GM12878 (cell line): ENCODE results near the gene HOXB13. TPM values are rescaled to one million over a fixed set of nuclear protein-coding genes. Genes with fewer than 3 reads are reported as not detected.

Source experiments
- ATAC-seq: fragments of 200-7000 bp; cut with Tn5 transposase; 3 replicates; pipeline ENCODE4 v1.9.1; 2020; ENCODE audit warnings: mild to moderate bottlenecking, moderate library complexity
- BruUV-seq: library from RNA; stranded (reverse); fragments of 400-500 nt; replicated peaks from 2 replicates; lab custom pipeline; 2021; lab: Mats Ljungman, UMichigan
- CTCF ChIA-PET: fragments of 300-600 bp; sonication (Branson Sonifier 250); formaldehyde crosslinking; extraction: SDS; loops from one replicate; lab custom pipeline; 2021; ENCODE audit warnings: inconsistent platforms; lab: Yijun Ruan, JAX
- POLR2A ChIA-PET: fragments of 350-600 bp; formaldehyde crosslinking; extraction: SDS; loops from one replicate; lab custom pipeline; 2021; ENCODE audit warnings: inconsistent platforms; lab: Charles Lee
- RAD21 ChIA-PET: fragments of 300-600 bp; sonication (Branson Sonifier 250); formaldehyde crosslinking; loops from one replicate; lab custom pipeline; 2023; ENCODE audit warnings: antibody characterized with exemption; ENCODE audit not compliant: unreplicated experiment; lab: Charles Lee
- SMC1A ChIA-PET: fragments of 300-600 bp; sonication (Branson Sonifier 250); formaldehyde crosslinking; loops from one replicate; lab custom pipeline; 2023; ENCODE audit not compliant: unreplicated experiment, uncharacterized antibody; lab: Charles Lee
- DNase-seq: peaks from one replicate; pipeline ENCODE4 v3.0.0-alpha.2; 2011; ENCODE audit warnings: low read depth, low spot score
- FAIRE-seq: peaks from 3 replicates; lab custom pipeline; 2011; peaks lifted over from hg19 to GRCh38; lab: Jason Lieb, UNC
- H2AFZ ChIP-seq: 2 replicates; pipeline ENCODE4 v1.6.0; 2011; ENCODE audit warnings: low read depth, low read length, control low read depth; ENCODE audit not compliant: control insufficient read depth
- H3K27ac ChIP-seq: 2 replicates; pipeline ENCODE4 v1.5.1; 2011; ENCODE audit warnings: control low read depth; ENCODE audit not compliant: control insufficient read depth, insufficient read depth
- H3K27me3 ChIP-seq, 2 experiments: replicated peaks in 1 of 2; 2 replicates each; pipeline versions ENCODE4 v1.6.0 to v1.6.1; 2011; ENCODE audit warnings: low read length in 1 of 2; ENCODE audit not compliant: control insufficient read depth in 2 of 2, insufficient read depth in 2 of 2
- H3K36me3 ChIP-seq, 2 experiments: 2 replicates each; pipeline ENCODE4 v1.5.1; 2011; ENCODE audit warnings: low read length in 1 of 2; ENCODE audit not compliant: control insufficient read depth in 2 of 2, insufficient read depth in 2 of 2
- H3K4me1 ChIP-seq: 2 replicates; pipeline ENCODE4 v1.6.1; 2011; ENCODE audit warnings: mild to moderate bottlenecking, low read length, moderate library complexity, mixed read lengths; ENCODE audit not compliant: control insufficient read depth, insufficient read depth
- H3K4me2 ChIP-seq: 2 replicates; pipeline ENCODE4 v1.6.0; 2011; ENCODE audit warnings: control low read depth; ENCODE audit not compliant: control insufficient read depth, insufficient read depth
- H3K4me3 ChIP-seq: fragments of 200-600 bp; sonication (generic); 2 replicates; pipeline ENCODE4 v1.5.1; 2016
- H3K79me2 ChIP-seq: 2 replicates; pipeline ENCODE4 v1.6.0; 2011; ENCODE audit warnings: low read length; ENCODE audit not compliant: control insufficient read depth, insufficient read depth
- H3K9ac ChIP-seq: 2 replicates; pipeline ENCODE4 v1.8.0; 2011; ENCODE audit warnings: low read length, control low read depth, mixed read lengths; ENCODE audit not compliant: control insufficient read depth, insufficient read depth
- H3K9me3 ChIP-seq: replicated peaks from 3 replicates; pipeline ENCODE4 v1.5.1; 2011; ENCODE audit warnings: mild to moderate bottlenecking, low read length; ENCODE audit not compliant: control insufficient read depth, insufficient read depth
- H4K20me1 ChIP-seq: 2 replicates; pipeline ENCODE4 v1.6.0; 2011; ENCODE audit not compliant: control insufficient read depth, insufficient read depth
- ATF2 ChIP-seq: IDR thresholded peaks from 2 replicates; pipeline ENCODE4 v1.6.1; 2012; ENCODE audit warnings: low read length, inconsistent platforms
- CBX5 ChIP-seq: sonication (generic); IDR thresholded peaks from 2 replicates; pipeline ENCODE4 v1.6.1; 2016; ENCODE audit warnings: low read depth, moderate library complexity, mild to moderate bottlenecking, inconsistent platforms
- HDGF ChIP-seq: fragments of 450-650 bp; IDR thresholded peaks from 2 replicates; pipeline ENCODE4 v1.6.1; 2016; ENCODE audit warnings: antibody characterized with exemption
- IKZF1 ChIP-seq: fragments of 450-650 bp; conservative IDR thresholded peaks from 2 replicates; pipeline ENCODE4 v1.6.1; 2017; ENCODE audit warnings: antibody characterized with exemption, mild to moderate bottlenecking
- RELA ChIP-seq: fragments of 450-650 bp; IDR thresholded peaks from 2 replicates; pipeline ENCODE4 v1.8.0; 2014; ENCODE audit warnings: borderline replicate concordance; ENCODE audit not compliant: partially characterized antibody
- SPI1 ChIP-seq: IDR thresholded peaks from 2 replicates; pipeline ENCODE4 v1.6.1; 2011; ENCODE audit warnings: low read depth, mild to moderate bottlenecking, low read length, moderate library complexity, borderline replicate concordance; ENCODE audit not compliant: insufficient read depth
- TAF1 ChIP-seq: IDR thresholded peaks from 2 replicates; pipeline ENCODE4 v1.6.1; 2011; ENCODE audit warnings: mild to moderate bottlenecking, low read depth, low read length, borderline replicate concordance
- WGBS: methylation state at CpG from one replicate; pipeline ENCODE4 v1.1.6; 2016; ENCODE audit warnings: low lambda C conversion rate; ENCODE audit not compliant: insufficient replicate concordance, insufficient coverage; ENCODE audit errors: missing lambda C conversion rate; 5-methylcytosine and 5-hydroxymethylcytosine counted together
- in situ Hi-C: fragments of 300-500 bp; cut with MboI; formaldehyde crosslinking; loops from 9 replicates; pipeline ENCODE4 v1.14.3; 2018; ENCODE audit warnings: mixed read lengths
- intact Hi-C: fragments of 100-400 bp; cut with micrococcal nuclease; formaldehyde crosslinking; loops from one replicate; pipeline ENCODE4 v1.14.2; 2022; ENCODE audit not compliant: unreplicated experiment
- polyA plus RNA-seq, 11 experiments: library from polyadenylated mRNA; depleted of rRNA in 4 of 11; unstranded in 6 of 11; stranded (reverse) in 5 of 11; fragments of >200 nt; fragmentation: Nextera tagmentation in 4 of 11; fragmentation: Illumina TruSeq in 1 of 11; extraction: Ambion mirVana in 4 of 11; extraction: Trizol in 1 of 11; gene quantifications; 1 replicate in 1 of 11; 2 replicates in 10 of 11; pipeline versions ENCODE4 v1.2.1 to v1.2.3, GENCODE V29; 2011 to 2016; ENCODE audit warnings: inconsistent platforms in 2 of 11, missing spikeins in 2 of 11, low read depth in 1 of 11
- total RNA-seq, 4 experiments: library from RNA; depleted of rRNA in 3 of 4; stranded (reverse); fragments of >200 nt in 3 of 4; fragmentation: Illumina TruSeq in 1 of 4; extraction: Trizol in 1 of 4; gene quantifications; 2 replicates each; pipeline versions ENCODE4 v1.2.1 to v1.2.3, GENCODE V29; 2013 to 2021
- TF ChIP-seq, protein P1 (sequence below): IDR thresholded peaks from 2 replicates; pipeline ENCODE4 v1.6.1; 2011; ENCODE audit warnings: low read depth, low read length, improper control_type of control experiment, borderline replicate concordance
- TF ChIP-seq, protein P2 (sequence below): fragments of 150-350 bp; IDR thresholded peaks from 2 replicates; pipeline ENCODE4 v1.6.1; 2016; ENCODE audit warnings: low read depth, low read length

HOXB13 gene
- total and polyA plus RNA-seq, 10 of the 15 experiments (the other 5 are each of a cell fraction or from before 2014, with no cell fraction given) = 0.05 TPM; not detected in 9

GRCh38 chr17:48769009-48769675 is 40.6 kb upstream of the HOXB13 start:
- H3K79me2 ChIP-seq = no peaks in the 10 kb centered on the region
- H3K4me1 ChIP-seq = peaks cover 5% of the 10 kb centered on the region
- H3K4me3 ChIP-seq = no peak overlapping the region
- no peaks in the 10 kb centered on the region for H3K9me3 ChIP-seq
- ChIA-PET SMC1A (interaction anchor here (0.6 to 1.4 kb wide), 5 partner anchors 12 to 117 kb away, joined by 3 to 5 read pairs (median 3); no protein-coding TSS in a partner anchor), POLR2A (no interaction called here), RAD21 (interaction anchor here (1.1 kb wide), 1 partner anchor 91 kb away, joined by 3 read pairs; no protein-coding TSS in a partner anchor), CTCF (interaction anchor here (0.9 to 3.0 kb wide), 7 partner anchors 10 to 110 kb away, joined by 3 to 10 read pairs (median 4); no protein-coding TSS in a partner anchor)
- in situ Hi-C loops = no loop called here
- no peak overlapping the region for H3K27ac ChIP-seq
- no peak overlapping the region for H3K9ac ChIP-seq
- no TSS peak for BruUV-seq
- H3K27me3 ChIP-seq = peaks cover 0 to 1% of the 10 kb centered on the region in 2 experiments; a peak in 1 of 4 replicates
- TF ChIP-seq, protein P1, sequence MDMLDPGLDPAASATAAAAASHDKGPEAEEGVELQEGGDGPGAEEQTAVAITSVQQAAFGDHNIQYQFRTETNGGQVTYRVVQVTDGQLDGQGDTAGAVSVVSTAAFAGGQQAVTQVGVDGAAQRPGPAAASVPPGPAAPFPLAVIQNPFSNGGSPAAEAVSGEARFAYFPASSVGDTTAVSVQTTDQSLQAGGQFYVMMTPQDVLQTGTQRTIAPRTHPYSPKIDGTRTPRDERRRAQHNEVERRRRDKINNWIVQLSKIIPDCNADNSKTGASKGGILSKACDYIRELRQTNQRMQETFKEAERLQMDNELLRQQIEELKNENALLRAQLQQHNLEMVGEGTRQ = no peak
- 0 out of 2 replicates have a peak, but pooled peaks have one; percentile 8 for TF ChIP-seq SPI1
- peak overlapping the region; percentile 38; the same call in 1 of the 2 replicates for H2AFZ ChIP-seq
- no peaks in the 10 kb centered on the region for H3K36me3 ChIP-seq
- ATAC-seq = no peak
- DNase-seq = no peak
- intact Hi-C loops = no loop called here
- no peak for FAIRE-seq
- no peaks in the 10 kb centered on the region for H4K20me1 ChIP-seq
- WGBS = 51% methylated on average over 5 of the region's 5 CpGs
- H3K4me2 ChIP-seq = no peak overlapping the region

DNA sequence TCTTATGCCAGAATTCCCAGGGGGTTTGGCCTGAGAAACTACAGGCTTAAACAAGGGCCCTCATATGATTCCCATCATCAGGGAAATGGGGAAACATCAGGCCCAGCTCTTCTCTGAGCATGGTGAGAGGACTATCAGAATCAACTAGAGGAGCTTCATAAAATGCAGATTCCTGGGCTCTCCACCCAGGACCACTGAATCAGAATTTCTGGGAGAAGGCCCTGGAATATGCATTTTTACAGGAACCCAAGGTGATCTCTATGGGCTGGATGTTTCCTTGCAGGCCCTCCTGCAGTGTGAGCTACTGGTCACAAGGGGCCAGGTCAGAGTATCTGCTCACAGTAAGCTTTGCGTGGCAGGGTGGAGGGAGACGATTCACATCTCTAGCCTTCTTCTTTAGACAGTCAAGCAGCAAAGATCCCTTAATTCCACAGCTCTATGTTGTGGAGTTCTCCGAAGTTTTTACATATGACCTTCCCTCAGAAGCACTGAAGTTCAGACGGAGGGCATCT is 38.8 kb upstream of the HOXB13 start:
- Histone ChIP-seq H3K4me3 (no peak overlapping the region), H3K4me2 (no peak overlapping the region), H3K79me2 (no peaks in the 10 kb centered on the region), H3K4me1 (peaks cover 5% of the 10 kb centered on the region), H2AFZ (no peak overlapping the region), H4K20me1 (no peaks in the 10 kb centered on the region), H3K9me3 (no peaks in the 10 kb centered on the region), H3K9ac (no peak overlapping the region), H3K27ac (no peak overlapping the region), H3K36me3 (no peaks in the 10 kb centered on the region), H3K27me3 (peaks cover 0 to 3% of the 10 kb centered on the region in 2 experiments; a peak in 1 of 4 replicates)
- no TSS peak for BruUV-seq
- ChIA-PET CTCF (interaction anchor here (0.6 to 3.0 kb wide), 5 partner anchors 44 to 131 kb away, joined by 3 to 10 read pairs (median 3); partner anchors contain the start of gene PRAC2), RAD21 (no interaction called here), SMC1A (interaction anchor here (1.0 to 1.5 kb wide), 2 partner anchors 24 to 117 kb away, joined by 4 read pairs; no protein-coding TSS in a partner anchor), POLR2A (no interaction called here)
- 36% methylated on average over 4 of the region's 4 CpGs for WGBS
- FAIRE-seq = no peak
- no peak for ATAC-seq
- intact Hi-C loops = no loop called here
- no peak for DNase-seq
- in situ Hi-C loops = no loop called here
- TF ChIP-seq CBX5 (no peak), RELA (no peak), TAF1 (no peak), ATF2 (no peak), HDGF (no peak), IKZF1 (no peak)
- TF ChIP-seq, protein P2, sequence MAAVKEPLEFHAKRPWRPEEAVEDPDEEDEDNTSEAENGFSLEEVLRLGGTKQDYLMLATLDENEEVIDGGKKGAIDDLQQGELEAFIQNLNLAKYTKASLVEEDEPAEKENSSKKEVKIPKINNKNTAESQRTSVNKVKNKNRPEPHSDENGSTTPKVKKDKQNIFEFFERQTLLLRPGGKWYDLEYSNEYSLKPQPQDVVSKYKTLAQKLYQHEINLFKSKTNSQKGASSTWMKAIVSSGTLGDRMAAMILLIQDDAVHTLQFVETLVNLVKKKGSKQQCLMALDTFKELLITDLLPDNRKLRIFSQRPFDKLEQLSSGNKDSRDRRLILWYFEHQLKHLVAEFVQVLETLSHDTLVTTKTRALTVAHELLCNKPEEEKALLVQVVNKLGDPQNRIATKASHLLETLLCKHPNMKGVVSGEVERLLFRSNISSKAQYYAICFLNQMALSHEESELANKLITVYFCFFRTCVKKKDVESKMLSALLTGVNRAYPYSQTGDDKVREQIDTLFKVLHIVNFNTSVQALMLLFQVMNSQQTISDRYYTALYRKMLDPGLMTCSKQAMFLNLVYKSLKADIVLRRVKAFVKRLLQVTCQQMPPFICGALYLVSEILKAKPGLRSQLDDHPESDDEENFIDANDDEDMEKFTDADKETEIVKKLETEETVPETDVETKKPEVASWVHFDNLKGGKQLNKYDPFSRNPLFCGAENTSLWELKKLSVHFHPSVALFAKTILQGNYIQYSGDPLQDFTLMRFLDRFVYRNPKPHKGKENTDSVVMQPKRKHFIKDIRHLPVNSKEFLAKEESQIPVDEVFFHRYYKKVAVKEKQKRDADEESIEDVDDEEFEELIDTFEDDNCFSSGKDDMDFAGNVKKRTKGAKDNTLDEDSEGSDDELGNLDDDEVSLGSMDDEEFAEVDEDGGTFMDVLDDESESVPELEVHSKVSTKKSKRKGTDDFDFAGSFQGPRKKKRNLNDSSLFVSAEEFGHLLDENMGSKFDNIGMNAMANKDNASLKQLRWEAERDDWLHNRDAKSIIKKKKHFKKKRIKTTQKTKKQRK = no peak
